K562 (cell line): ENCODE measurements around the gene ENTREP3. TPM values are rescaled to one million over a fixed set of nuclear protein-coding genes. Genes with fewer than 3 reads are reported as not detected.

Source experiments
- CBX3 ChIP-seq, 2 experiments: IDR thresholded peaks; 1 replicate in 1 of 2; 2 replicates in 1 of 2; pipeline ENCODE4 v1.6.1; 2012; ENCODE audit warnings: inconsistent platforms in 2 of 2, low read length in 2 of 2, borderline replicate concordance in 1 of 2, control low read depth in 1 of 2
- ETV5 ChIP-seq: sonication (generic); formaldehyde crosslinking; IDR thresholded peaks from 2 replicates; pipeline ENCODE4 v1.4.0; 2020; ENCODE audit warnings: low read depth, mild to moderate bottlenecking, missing genetic modification reagents
- FIP1L1 ChIP-seq: fragments of 200-400 bp; formaldehyde crosslinking; IDR thresholded peaks from 2 replicates; pipeline ENCODE4 v1.6.1; 2018; ENCODE audit warnings: mild to moderate bottlenecking, low read depth, low read length; ENCODE audit not compliant: poor library complexity, severe bottlenecking
- FOSL1 ChIP-seq: fragments of 200-800 bp; sonication (Bioruptor generic); conservative IDR thresholded peaks from 2 replicates; pipeline ENCODE4 v1.6.1; 2016; ENCODE audit warnings: missing genetic modification characterization, missing compliant biosample characterization
- FOXK1 ChIP-seq: sonication (generic); formaldehyde crosslinking; IDR thresholded peaks from 2 replicates; pipeline ENCODE4 v1.8.0; 2022; ENCODE audit warnings: missing genetic modification reagents, mild to moderate bottlenecking, borderline replicate concordance
- HES1 ChIP-seq: fragments of 450-650 bp; IDR thresholded peaks from 2 replicates; pipeline ENCODE4 v1.6.1; 2016; ENCODE audit warnings: low read depth, mild to moderate bottlenecking, moderate library complexity
- JUND ChIP-seq, 2 experiments: IDR thresholded peaks; 2 replicates in 1 of 2; 3 replicates in 1 of 2; pipeline ENCODE4 v1.6.1; 2011; ENCODE audit warnings: borderline replicate concordance in 2 of 2, low read depth in 2 of 2, low read length in 2 of 2, improper control_type of control experiment in 1 of 2, missing biosample characterization in 1 of 2, missing genetic modification characterization in 1 of 2, missing genetic modification reagents in 1 of 2
- KDM2B ChIP-seq: fragments of 250-450 bp; sonication (Bioruptor Pico); IDR thresholded peaks from 2 replicates; pipeline ENCODE4 v1.8.0; 2021; ENCODE audit warnings: mild to moderate bottlenecking, moderate library complexity
- KDM4B ChIP-seq, 2 experiments: fragments of 450-650 bp in 1 of 2; sonication (generic) in 1 of 2; IDR thresholded peaks; 2 replicates each; pipeline ENCODE4 v1.6.1; 2016 to 2017; ENCODE audit warnings: borderline replicate concordance in 2 of 2, antibody characterized with exemption in 1 of 2, low read depth in 1 of 2, mild to moderate bottlenecking in 1 of 2
- MTA2 ChIP-seq: fragments of 450-650 bp; IDR thresholded peaks from 2 replicates; pipeline ENCODE4 v1.6.1; 2016; ENCODE audit warnings: low read depth
- MXI1 ChIP-seq: IDR thresholded peaks from 2 replicates; pipeline ENCODE4 v1.6.1; 2011; ENCODE audit warnings: low read depth, mild to moderate bottlenecking, improper control_type of control experiment, low read length
- NFIX ChIP-seq: fragments of 250-450 bp; sonication (Bioruptor Pico); IDR thresholded peaks from 2 replicates; pipeline ENCODE4 v1.4.0; 2020; ENCODE audit warnings: low read depth, mild to moderate bottlenecking, moderate library complexity
- NONO ChIP-seq, 2 experiments: fragments of 200-400 bp in 1 of 2; fragments of 450-650 bp in 1 of 2; formaldehyde crosslinking in 1 of 2; IDR thresholded peaks; 2 replicates each; pipeline ENCODE4 v1.6.1; 2017; ENCODE audit warnings: low read depth in 2 of 2, mild to moderate bottlenecking in 2 of 2, moderate library complexity in 2 of 2, low read length in 1 of 2
- PRPF4 ChIP-seq: fragments of 200-400 bp; formaldehyde crosslinking; IDR thresholded peaks from one replicate; pipeline ENCODE4 v1.6.1; 2017; ENCODE audit warnings: low read length, low read depth, mild to moderate bottlenecking; ENCODE audit not compliant: insufficient read depth, poor library complexity, severe bottlenecking
- SIX5 ChIP-seq, 2 experiments: IDR thresholded peaks; 2 replicates each; pipeline ENCODE4 v1.6.1; 2011; ENCODE audit warnings: low read length in 2 of 2, borderline replicate concordance in 1 of 2, low read depth in 1 of 2, mild to moderate bottlenecking in 1 of 2, moderate library complexity in 1 of 2; ENCODE audit not compliant: insufficient read depth in 1 of 2
- SRSF1 ChIP-seq: fragments of 200-400 bp; formaldehyde crosslinking; IDR thresholded peaks from 2 replicates; pipeline ENCODE4 v1.6.1; 2017; ENCODE audit warnings: mild to moderate bottlenecking, low read depth, low read length, moderate library complexity
- ZNF57 ChIP-seq: fragments of 450-650 bp; formaldehyde crosslinking; IDR thresholded peaks from 2 replicates; pipeline ENCODE4 v1.4.0; 2020; ENCODE audit warnings: mild to moderate bottlenecking, moderate library complexity
- ZNF584 ChIP-seq: fragments of 200-800 bp; sonication (Bioruptor generic); IDR thresholded peaks from 2 replicates; pipeline ENCODE4 v1.6.1; 2016; ENCODE audit warnings: low read depth, mild to moderate bottlenecking, missing genetic modification characterization, missing compliant biosample characterization
- ZNF830 ChIP-seq: fragments of 250-450 bp; sonication (Bioruptor Pico); IDR thresholded peaks from 2 replicates; pipeline ENCODE4 v1.5.0; 2021; ENCODE audit warnings: mild to moderate bottlenecking
- polyA plus RNA-seq, 8 experiments: library from polyadenylated mRNA; depleted of rRNA in 4 of 8; stranded (reverse) in 5 of 8; unstranded in 3 of 8; fragments of >200 nt; fragmentation: Nextera tagmentation in 2 of 8; fragmentation: Illumina TruSeq in 1 of 8; extraction: Ambion mirVana in 2 of 8; extraction: Trizol in 1 of 8; gene quantifications; 2 replicates each; pipeline versions ENCODE4 v1.2.1 to v1.2.3, GENCODE V29; 2011 to 2014; ENCODE audit warnings: inconsistent platforms in 1 of 8, missing spikeins in 1 of 8
- total RNA-seq, 7 experiments: library from RNA; depleted of rRNA in 6 of 7; stranded (reverse); fragments of >200 nt in 6 of 7; fragmentation: Illumina TruSeq in 2 of 7; extraction: Trizol in 2 of 7; gene quantifications; 2 replicates each; pipeline versions ENCODE4 v1.2.1 to v1.2.3, GENCODE V29; 2011 to 2021; ENCODE audit warnings: low replicate concordance in 1 of 7
- TF ChIP-seq, protein P1 (sequence below): fragments of 450-650 bp; formaldehyde crosslinking; IDR thresholded peaks from 2 replicates; pipeline ENCODE4 v1.4.0; 2022; ENCODE audit warnings: missing genetic modification characterization
- TF ChIP-seq, protein P2 (sequence below): fragments of 450-650 bp; IDR thresholded peaks from 2 replicates; pipeline ENCODE4 v1.6.1; 2018; ENCODE audit not compliant: partially characterized antibody

ENTREP3 gene
- total and polyA plus RNA-seq, 9 of the 15 experiments (the other 6 are each of a cell fraction or from before 2014, with no cell fraction given): 1.9 to 41.8 (median 5.9) TPM

DNA sequence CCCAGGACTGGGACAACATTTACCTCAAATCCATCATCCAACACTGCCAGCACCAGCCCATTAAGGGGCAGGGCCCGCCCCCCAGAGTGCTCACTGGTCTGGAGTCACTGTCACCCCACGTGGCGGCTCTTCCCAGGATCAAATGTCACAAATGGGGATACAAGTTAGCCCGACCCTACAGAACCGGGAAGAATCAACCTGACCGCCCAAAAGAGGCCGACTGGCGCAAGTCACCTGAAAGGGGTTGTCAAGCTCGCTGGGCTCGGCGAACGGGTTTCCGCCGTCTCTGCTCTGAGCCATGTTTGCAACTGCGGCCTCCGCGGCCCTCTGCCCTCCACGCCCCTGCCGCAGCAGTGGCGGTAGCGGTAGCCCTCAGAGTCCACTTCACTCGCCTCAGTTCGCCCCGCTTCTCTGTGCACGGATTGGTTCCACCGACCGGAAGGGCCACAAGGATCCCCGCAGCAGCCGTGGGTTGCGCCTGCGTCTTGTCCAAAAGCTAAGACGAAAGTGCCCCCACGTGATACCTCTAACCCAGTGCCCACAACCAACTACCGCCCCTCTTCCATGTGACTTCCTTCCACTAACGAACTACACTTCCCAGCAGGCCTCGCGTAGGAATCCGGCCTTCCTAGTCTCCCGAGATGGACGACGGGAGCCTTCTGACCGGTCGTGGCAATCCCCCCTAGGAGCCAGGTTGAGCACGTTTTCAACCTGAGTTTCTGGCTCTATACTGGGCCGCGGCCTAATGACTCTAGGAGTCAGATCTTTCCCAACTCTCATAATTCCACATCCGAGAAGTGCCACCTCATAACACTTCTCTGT, 6.8 kb upstream of the ENTREP3 start, which contains the start of gene SCAMP3 (continued):
- TF ChIP-seq HES1 (no peak), ZNF830 (CRISPR knock-in tag) (peak; percentile 97), JUND (IDR thresholded peaks at IDR 0.05; ENCODE audit: borderline replicate concordance, low read depth, low read length) (peak; percentile 37; the same call in 1 of the 2 replicates), JUND (tag; IDR thresholded peaks at IDR 0.05; ENCODE audit: borderline replicate concordance, low read depth, low read length) (peak; percentile 50; the same call in 1 of the 3 replicates), KDM4B (IDR thresholded peaks at IDR 0.05; ENCODE audit: borderline replicate concordance in 2 of 2, low read depth in 1 of 2) (no peak), MXI1 (peak; percentile 85), FOXK1 (CRISPR knock-in tag) (no peak), CBX3 (IDR thresholded peaks at IDR 0.05; ENCODE audit: borderline replicate concordance in 1 of 2, low read length in 2 of 2) (peak in 1 of 2 experiments; percentile 51; a peak in 1 of 3 replicates), ETV5 (CRISPR knock-in tag) (peak; percentile 81), MTA2 (no peak), NFIX (CRISPR knock-in tag) (no peak), KDM2B (CRISPR knock-in tag) (no peak), ZNF57 (CRISPR knock-in tag) (no peak), SRSF1 (no peak), PRPF4 (no peak), NONO (IDR thresholded peaks at IDR 0.05; ENCODE audit: low read depth in 2 of 2, low read length in 1 of 2) (no peak), FIP1L1 (peak; percentile 82), ZNF584 (CRISPR knock-in tag) (no peak), FOSL1 (tag) (no peak), SIX5 (IDR thresholded peaks at IDR 0.05; ENCODE audit: borderline replicate concordance in 1 of 2, insufficient read depth in 1 of 2, low read depth in 1 of 2, low read length in 2 of 2) (peak; percentile 86 to 87)
- TF ChIP-seq, protein P1, sequence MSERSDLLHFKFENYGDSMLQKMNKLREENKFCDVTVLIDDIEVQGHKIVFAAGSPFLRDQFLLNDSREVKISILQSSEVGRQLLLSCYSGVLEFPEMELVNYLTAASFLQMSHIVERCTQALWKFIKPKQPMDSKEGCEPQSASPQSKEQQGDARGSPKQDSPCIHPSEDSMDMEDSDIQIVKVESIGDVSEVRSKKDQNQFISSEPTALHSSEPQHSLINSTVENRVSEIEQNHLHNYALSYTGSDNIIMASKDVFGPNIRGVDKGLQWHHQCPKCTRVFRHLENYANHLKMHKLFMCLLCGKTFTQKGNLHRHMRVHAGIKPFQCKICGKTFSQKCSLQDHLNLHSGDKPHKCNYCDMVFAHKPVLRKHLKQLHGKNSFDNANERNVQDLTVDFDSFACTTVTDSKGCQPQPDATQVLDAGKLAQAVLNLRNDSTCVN (CRISPR knock-in tag): peak; percentile 78
- TF ChIP-seq, protein P2, sequence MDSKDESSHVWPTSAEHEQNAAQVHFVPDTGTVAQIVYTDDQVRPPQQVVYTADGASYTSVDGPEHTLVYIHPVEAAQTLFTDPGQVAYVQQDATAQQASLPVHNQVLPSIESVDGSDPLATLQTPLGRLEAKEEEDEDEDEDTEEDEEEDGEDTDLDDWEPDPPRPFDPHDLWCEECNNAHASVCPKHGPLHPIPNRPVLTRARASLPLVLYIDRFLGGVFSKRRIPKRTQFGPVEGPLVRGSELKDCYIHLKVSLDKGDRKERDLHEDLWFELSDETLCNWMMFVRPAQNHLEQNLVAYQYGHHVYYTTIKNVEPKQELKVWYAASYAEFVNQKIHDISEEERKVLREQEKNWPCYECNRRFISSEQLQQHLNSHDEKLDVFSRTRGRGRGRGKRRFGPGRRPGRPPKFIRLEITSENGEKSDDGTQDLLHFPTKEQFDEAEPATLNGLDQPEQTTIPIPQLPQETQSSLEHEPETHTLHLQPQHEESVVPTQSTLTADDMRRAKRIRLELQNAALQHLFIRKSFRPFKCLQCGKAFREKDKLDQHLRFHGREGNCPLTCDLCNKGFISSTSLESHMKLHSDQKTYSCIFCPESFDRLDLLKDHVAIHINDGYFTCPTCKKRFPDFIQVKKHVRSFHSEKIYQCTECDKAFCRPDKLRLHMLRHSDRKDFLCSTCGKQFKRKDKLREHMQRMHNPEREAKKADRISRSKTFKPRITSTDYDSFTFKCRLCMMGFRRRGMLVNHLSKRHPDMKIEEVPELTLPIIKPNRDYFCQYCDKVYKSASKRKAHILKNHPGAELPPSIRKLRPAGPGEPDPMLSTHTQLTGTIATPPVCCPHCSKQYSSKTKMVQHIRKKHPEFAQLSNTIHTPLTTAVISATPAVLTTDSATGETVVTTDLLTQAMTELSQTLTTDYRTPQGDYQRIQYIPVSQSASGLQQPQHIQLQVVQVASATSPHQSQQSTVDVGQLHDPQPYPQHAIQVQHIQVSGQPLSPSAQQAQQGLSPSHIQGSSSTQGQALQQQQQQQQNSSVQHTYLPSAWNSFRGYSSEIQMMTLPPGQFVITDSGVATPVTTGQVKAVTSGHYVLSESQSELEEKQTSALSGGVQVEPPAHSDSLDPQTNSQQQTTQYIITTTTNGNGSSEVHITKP: peak; percentile 88
